Thyroid gland (tissue), 4 donors: ENCODE measurements around the gene TRIM67.

ENCODE experiments used
- POLR2A ChIP-seq, 2 donors: fragments of 450-650 bp; IDR thresholded peaks; one replicate each; pipeline ENCODE4 v1.6.1; 2017; ENCODE audit warnings: antibody characterized with exemption in 2 of 2, mild to moderate bottlenecking in 2 of 2, moderate library complexity in 1 of 2
- TF ChIP-seq, protein P1 (sequence below), 6 experiments: fragments of 200-600 bp in 3 of 6; fragments of 450-650 bp in 3 of 6; sonication (generic) in 3 of 6; IDR thresholded peaks; one replicate each; pipeline ENCODE4 v1.5.1; 2016 to 2019; ENCODE audit warnings: antibody characterized with exemption in 6 of 6, mild to moderate bottlenecking in 2 of 6, inconsistent platforms in 1 of 6, moderate library complexity in 1 of 6

DNA sequence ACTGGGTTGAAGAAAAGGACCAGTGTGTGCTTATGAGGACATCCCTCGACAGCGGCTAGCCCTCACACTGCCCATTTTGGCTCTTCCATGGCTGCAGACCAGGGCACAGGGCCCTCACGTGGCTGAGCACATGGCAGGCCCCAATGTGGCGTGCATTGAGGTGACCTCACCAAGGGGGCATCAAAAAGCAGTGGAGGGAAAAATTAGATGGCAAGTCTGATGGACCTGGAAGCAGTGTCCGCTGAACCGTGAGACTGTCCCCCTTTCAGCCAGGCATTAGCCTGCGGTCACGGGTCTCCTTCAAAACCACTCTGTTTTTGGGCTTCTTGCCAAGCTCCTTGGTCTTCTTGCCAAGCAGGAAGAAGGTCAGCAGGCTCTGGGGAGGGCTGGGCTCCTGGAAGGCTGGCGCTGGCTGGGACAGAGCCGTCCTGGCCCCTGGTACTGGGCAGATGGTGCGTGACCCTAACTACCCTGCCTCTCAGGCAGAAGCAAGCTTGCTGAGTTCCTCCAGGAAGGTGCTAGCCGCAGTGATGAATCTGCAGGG, 30.8 kb downstream of the TRIM67 start:
- TF ChIP-seq, protein P1, sequence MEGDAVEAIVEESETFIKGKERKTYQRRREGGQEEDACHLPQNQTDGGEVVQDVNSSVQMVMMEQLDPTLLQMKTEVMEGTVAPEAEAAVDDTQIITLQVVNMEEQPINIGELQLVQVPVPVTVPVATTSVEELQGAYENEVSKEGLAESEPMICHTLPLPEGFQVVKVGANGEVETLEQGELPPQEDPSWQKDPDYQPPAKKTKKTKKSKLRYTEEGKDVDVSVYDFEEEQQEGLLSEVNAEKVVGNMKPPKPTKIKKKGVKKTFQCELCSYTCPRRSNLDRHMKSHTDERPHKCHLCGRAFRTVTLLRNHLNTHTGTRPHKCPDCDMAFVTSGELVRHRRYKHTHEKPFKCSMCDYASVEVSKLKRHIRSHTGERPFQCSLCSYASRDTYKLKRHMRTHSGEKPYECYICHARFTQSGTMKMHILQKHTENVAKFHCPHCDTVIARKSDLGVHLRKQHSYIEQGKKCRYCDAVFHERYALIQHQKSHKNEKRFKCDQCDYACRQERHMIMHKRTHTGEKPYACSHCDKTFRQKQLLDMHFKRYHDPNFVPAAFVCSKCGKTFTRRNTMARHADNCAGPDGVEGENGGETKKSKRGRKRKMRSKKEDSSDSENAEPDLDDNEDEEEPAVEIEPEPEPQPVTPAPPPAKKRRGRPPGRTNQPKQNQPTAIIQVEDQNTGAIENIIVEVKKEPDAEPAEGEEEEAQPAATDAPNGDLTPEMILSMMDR (IDR thresholded peaks at IDR 0.05): no peak
- TF ChIP-seq POLR2A (IDR thresholded peaks at IDR 0.05): no peak
